NCI-H1105 treated with DMSO at 0.1 percent for 48 hours (cell line): Measurements from ENCODE around the gene SPTAN1.
"Not testable (repeated sequence)": the region's sequence is repeated elsewhere in the genome, so short reads cannot be mapped to it uniquely, and the experiment has no call there.

Source experiments
- DNase-seq: peaks from one replicate; lab custom pipeline; 2025; lab: John Stamatoyannopoulos, UW

The SPTAN1 gene

DNA sequence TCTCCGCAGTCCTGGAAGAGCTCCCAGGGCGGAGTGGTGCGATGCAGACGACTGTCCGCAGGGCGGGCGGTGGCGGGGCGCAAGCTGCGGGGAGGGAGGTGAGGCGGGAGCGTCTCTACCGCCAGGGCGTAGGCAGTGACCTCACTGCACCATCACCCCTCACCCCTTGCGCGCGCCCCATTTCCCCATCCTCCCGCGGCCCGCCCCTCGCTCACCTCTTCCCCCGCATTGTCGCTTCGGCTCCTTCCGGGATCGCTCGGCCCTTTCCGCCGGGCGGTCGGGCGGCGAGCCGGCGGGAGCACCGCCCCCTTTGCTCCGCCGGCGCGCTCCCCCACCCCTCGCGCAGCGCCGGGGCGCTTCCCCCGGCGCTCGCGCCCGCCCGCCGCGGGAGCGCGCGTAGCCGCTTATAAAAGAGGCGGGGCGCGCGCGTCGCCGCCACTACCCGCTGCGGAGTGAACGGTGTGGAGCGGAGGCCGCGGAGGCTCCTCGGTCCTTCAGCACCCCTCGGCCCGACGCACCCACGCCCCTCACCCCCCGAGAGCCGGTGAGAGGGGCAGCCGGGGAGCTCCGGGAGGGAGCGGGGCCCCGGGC is at the start of gene SPTAN1:
Gene SPTAN1 (plus strand): TSS at position 435 of the 591 bp plus-strand sequence. CDS start 14,154 bp downstream, outside the sequence.
- peak; percentile 84 for DNase-seq

DNA sequence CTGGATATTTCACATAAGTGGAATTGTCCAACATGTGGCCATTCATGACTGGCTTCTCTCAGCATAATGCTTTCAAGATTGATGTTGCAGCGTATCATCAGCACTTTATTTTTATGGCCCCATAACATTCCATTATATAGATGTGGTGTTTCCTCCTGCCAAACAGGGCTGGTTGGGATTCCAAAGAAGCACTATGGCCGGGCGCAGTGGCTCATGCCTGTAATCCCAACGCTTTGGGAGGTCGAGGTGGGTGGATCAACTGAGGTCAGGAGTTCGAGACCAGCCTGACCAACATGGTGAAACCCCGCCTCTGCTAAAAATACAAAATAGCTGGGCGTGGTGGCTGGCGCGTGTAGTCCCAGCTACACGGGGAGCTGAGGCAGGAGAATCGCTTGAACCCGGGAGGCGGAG is 49.0 kb upstream of the SPTAN1 start:
- not testable (repeated sequence) for DNase-seq

DNA sequence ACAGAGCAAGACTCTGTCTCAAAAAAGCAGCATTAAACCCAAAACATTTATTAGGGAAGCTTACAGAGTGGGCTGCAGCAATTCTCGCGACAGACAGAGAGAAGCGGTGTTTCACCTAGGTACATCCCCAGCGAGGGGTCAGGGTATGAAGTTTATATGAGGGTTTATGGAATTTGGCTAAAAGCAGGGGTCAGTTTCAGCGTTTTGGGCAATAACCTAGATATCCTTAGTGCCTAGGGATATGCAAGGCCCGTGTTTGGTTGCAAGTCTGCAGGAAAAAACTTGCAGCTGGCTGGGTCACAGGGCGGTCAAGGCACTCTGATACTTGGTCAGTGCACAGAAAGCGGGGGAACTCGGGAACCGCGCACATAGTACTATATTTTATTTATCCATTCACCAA is 48.5 kb upstream of the SPTAN1 start:
- DNase-seq: peak; percentile 25

DNA sequence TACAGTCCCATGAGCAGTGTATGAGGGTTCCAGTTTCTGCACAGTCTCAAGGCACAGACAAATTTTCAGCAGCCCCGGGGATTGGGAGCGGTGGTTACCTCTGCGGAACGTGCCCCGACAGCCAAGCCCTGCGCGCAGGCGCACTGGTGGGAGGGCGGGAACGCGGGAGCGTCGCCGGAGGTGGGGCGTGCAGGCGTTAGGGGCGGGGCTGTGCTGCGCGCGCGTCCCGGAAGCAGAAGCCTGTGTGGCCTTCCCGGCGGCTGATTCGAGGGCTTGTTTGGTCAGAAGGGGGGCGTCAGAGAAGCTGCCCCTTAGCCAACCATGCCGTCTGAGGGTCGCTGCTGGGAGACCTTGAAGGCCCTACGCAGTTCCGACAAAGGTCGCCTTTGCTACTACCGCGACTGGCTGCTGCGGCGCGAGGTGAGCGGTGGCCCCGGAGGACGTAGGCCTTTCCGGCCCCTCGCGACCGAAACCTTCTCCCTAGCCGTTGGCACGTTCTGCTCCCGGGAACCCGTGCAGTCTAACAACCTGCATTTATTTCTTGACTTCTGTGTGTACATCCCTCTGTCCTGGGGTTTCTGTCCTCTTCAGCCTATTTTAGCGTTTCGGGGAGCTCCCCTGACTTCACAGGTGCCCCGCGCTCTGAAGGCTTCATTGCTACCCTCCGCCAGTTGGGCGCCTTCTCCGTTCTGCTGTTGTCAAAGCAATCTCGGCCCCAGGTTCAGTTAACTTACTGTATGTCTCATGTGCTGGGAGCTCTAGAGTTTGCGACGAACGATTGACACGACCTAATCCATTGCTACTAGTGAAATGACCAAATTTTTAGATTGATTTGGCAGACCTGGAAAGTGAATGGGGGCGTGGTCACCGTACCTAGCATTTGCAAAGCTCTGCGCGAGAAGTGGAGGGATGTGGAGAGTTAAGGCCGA is 47.6 kb upstream of the SPTAN1 start, which contains the start of gene GLE1:
Gene GLE1 (plus strand): TSS at position 235 of the 929 bp plus-strand sequence. CDS start 87 bp downstream, at position 322.
- peak; percentile 89 for DNase-seq

DNA sequence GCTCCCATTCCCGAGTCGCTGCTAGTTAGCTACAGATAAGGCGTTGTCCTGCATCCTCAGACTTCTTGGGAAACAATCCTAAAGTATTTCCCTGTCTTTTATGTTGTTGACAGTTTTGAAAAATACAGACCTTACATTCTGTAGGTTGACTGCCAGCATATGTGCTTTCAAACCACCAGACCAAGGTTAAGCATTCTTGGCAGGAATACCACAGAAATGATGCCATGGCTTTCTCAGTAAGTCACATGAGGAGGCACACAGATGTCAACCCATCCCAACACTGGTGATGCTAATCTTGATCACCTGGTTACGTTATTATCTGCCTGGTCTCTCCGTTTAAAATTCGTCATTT is 47.0 kb upstream of the SPTAN1 start:
- no peak for DNase-seq

DNA sequence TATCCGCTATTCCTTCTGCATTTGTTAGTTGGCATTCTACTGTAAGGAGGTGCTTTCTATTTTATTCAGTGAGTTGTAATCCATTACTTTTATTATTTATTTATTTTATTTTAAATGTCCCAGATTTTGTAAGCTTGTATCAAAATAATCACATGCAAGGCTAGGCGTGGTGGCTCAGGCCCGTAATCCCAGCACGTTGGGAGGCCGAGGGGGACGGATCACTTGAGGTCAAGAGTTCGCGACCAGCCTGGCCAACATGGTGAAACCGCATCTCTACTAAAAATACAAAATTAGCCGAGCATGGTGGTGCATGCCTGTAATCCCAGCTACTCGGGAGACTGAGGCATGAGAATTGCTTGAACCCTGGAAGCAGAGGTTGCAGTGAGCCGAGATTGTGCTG is 46.5 kb upstream of the SPTAN1 start:
- DNase-seq: not testable (repeated sequence)

DNA sequence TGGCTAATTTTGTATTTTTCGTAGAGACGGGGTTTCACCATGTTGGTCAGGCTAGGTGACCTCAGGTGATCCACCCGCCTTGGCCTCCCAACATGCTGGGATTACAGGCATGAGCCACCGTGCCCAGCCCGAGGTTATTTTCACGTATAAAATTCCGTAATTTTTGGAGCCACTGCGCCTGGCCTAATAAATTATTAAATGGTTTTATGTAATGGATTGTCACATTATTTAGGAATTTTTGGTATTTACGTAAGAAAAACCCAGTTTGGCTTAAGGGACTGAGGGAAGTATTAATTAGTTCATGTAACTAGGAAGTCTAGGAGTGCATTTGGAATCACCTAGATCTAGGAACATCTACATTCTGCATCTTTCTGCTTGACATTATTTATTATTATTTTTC is 39.6 kb upstream of the SPTAN1 start:
- no peak for DNase-seq

DNA sequence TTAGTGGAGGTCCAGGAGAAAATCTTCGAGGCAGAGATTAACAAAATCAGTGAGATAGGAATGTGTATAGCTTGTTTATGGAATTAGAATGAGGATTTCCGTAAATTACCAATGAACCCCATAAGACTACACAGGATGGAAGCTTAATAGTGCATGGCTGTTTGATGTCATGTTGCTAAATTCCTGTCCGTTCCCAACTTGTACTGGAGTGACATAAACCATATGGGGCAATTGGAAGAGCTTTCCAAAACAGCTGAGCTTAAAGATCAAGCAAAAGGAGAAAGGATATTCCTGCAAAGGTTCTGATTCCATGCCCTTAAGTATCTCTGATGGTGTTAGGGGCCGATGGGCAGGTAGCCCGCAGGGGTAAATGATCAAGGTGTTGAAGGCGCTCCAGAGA is 30.4 kb upstream of the SPTAN1 start:
- no peak for DNase-seq

DNA sequence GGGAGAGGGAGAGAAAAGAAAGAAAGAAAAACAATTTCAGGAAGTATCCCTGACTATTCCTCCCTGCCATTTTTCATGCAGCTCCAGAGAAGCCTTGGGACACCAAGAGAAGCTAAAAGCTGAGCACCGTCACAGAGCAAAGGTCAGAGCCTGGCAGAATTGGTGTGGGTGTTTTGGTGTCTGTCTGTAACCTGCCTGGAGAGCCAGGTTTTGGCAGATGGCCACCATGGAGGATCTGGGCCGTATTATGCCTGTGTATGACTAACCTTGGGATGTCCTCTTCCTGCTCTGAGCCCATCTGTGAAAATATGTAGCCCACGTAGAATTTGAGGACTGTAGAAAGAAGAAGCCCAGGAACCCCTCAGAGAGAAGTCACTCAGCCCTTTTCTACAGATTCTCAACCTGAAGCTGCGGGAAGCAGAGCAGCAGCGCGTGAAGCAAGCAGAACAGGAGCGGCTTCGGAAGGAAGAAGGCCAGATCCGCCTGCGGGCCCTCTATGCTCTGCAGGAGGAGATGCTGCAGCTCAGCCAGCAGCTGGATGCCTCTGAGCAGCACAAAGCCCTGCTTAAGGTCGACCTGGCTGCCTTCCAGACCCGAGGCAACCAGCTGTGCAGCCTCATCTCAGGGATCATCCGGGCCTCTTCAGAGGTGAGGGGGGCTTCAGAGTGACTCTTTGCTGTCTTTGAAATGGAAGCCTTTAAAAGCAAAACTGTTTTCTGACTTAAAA is 29.0 kb upstream of the SPTAN1 start:
- peak; percentile 66 for DNase-seq

DNA sequence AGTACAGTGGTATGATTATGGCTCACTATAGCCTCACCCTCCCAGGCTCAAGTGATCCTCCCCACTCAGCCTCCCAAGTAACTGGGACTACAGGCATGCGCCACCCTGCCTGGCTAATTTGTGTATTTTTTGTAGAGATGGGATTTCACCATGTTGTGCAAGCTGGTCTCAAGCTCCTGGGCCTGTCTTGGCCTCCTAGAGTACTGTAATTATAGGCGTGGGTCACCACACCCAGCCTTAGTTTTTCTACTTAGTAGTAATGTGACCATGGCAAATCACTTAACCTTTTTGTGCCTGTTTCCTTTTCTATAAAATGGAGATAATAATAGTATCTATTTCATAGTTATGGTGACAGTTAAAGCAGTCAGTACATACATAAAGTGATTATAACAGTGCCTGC is 25.7 kb upstream of the SPTAN1 start:
- no peak for DNase-seq

DNA sequence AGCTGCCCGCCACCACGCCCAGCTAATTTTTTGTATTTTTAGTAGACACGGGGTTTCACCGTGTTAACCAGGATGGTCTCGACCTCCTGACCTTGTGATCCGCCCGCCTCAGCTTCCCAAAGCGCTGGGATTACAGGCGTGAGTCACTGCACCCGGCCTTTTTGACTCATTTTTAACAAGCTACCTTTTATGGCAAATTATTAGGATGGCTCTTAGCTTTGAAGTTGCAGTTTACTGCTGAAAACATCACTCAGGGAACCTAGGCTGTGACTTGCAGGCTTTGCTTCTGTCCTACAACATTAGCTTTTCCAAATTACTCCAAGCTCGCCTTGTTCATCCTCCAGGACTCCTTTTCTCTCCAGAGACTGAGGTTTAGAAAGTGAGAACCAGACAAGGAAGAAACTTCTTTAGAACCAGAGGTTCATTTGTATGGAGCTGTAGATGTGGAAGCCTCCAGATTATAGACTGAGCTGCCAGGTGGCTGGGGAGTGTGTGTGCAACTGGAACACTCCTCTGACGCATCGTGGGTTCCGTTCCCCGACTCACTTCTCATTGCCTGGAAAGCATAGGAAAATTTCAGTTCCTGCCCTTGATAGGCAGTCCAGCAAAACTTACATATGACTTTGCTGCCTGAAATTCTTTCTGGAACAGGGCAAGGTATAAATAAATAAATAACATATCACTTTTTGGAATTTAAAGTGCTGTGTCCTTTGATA is 23.8 kb upstream of the SPTAN1 start:
- DNase-seq: no peak

DNA sequence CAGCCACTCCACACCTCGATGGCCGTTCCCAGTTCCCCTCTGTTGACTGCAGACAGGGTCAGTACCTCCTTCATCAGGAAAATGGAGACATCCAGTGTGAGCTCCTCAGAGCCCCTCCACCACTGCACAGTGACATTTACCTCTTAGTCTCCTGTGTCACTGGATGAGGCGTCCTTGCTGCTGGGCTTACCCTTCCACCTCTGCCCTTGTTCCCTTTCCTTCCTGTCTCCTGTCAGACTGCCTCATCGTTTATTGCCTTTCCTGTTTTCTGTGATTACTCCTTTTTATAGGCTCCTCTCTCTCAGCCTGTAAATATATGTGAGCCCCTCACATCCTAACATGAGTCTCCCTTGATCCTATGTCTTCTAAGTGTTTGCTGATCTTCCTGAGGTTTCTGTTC is 23.2 kb upstream of the SPTAN1 start:
- no peak for DNase-seq

DNA sequence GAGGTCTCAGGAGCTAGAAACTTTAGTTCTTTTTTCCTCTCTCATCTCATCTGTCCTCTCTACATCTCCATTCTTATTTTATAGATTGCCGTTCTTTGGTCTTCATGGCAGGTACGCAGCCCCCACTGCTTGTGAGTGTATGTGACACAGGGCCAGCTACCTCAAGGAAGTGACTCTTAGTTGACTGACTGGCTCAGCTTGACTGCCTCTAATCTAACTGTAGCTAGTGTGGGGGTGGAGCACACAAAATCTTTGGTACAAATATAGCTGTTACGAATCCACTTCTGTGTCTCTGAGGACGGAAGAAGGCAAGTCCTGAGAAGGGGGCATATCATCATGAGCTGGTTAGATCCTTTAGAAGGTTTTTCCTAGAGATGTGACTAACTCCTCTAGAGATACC is 19.8 kb upstream of the SPTAN1 start:
- no peak for DNase-seq

DNA sequence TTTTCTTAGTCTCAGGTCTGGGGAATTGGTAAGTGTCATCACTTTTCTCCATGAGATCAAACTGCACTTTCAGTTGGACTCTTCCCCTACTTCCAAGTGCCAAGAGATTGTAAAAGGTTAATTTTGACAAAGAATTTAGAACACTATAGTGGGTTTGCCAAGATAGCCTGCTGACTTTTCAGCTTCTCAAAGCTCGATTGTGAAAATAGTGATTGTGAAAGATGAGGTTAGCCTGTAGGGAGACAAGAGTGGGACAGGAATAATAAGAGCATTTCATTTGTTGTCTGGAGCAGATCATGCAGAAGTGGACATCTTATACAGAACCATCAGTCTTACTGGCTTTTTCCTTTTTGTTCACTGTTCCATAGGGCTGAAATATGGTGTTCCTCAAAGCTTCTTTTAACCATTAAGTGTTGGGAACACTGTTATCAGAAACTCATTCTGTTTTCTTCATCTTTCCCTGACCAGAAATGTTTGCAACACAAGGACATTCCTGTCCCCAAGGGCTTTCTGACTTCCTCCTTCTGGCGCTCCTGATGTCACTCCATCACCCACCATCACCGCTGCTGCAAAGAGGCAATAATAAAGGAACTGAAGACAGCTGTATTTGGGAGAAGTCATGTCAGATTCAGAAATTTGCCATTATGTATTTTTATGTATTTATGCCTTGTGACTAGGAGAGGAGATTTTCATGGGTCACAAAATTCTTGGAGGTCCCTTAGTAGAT is 11.6 kb upstream of the SPTAN1 start:
- DNase-seq: no peak

DNA sequence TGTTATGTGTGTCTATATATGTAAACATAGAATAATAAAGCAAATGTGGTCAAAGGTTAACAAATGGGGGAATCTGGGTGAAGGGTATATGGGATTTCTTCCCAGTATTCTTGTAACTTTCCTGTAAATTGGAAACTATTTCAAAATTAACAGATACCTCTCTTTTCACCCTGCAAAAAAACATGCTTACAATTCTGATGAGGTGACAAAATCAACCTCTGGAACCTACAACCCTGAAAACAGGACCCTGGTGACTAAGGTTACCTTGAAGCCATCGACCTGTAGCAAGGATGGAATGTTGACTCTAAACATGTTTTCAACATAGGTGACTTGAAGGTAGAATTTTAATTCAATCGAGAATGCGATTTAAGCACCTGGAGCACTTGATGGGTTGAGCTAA is 5.9 kb upstream of the SPTAN1 start:
- DNase-seq: no peak

DNA sequence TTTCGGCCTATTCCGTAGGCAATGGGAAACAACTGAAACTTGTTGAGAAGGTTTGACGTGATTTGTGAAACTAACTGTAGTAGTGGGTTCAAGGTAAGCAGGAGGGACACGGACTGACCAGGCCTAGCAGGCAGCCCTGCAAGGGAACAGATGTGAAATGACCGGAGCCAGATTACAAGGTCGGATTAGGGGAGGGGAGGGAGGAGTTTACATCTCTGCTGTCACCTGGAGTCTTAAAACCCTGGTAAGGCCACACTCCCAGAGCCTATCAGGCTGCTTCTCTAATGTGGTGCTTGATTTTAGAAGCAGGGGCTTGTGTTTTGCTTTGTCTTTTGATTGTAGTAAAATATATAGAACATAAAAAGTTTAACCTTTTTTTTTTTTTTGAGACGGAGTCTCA is 3.5 kb upstream of the SPTAN1 start:
- DNase-seq: no peak

DNA sequence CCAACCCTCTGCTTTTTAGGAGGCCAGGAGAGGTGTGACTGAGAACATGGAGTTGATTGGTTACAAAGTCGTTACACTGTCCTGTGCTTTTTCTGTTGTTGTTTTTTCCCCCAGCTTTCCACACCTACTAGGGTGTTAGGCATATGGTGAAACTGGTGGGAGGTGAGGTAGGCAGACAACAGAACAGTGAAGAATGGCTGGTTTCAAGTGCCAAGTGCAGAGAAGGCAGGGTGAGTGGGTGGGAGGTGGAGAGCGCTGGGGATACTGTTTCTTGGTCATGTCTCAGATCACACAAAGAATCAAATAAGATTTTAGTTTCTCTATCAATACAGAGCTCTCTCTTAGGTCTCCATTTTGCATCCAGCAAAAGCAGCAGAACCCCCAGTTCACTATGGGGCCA is 2.2 kb upstream of the SPTAN1 start:
- DNase-seq: no peak

DNA sequence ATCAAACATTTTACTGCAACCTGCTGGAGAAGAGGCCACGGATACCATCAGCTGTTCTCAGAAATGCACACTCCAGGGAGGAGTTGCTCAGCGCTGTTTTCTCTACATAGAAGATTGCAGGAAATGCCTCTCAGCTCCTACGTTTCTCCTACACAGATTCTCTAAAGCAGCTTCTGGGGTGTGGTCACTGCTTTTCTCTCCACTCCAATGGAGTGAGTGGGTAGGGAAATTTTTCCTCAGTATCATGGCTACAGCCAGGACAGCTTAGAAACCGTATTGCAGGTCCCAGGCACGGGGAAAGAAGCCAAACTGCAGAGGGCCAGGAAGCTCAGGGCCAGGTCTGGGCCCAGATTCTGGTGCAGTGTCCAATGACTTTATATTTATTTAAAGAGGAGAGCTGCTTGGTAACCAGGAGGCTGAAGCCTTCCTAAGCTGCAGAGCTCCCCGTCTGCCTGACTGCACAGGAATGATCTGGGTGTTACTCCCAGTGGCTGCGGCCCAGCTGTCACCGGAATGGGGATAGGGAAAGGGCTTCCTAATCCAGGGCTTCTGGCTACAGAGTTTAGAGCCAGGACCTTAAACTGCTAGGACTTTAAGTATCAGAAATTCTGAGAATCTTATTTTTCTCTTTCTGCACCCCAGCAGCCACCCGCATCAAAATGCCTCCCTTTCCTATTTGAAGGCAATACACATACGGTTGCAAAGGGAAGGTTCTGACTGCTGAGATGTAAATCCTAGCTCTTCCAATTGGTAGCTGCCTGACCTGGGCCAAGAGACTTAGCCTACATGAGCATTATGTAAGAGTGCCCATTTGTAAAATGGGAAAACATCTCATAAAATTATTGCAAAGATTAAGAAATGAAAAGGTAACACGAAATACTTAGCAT is 1.4 kb upstream of the SPTAN1 start:
- no peak for DNase-seq

DNA sequence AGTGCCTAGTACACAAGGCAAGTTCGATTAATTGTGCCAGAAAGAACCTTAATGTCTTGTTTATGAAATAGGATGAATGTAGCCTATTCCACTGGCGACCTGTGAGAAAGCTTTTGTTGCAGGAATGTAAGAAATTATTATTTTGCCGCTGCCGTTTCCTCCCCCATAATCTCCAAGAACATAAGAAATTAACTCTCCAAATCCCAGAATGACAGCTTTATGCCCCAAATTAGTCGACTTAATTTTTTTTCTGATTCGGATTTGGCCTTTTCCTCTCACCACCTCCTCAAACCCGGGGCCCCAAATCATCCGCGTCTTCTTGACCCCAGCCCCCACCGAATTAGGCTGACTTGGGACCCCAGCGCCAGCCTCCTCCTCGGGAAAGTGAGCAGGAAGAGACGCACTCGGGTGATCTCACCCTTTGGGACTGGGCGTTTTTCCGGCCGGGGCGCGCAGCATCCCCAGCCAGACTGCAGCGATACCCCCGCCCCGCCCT is 682 bp upstream of the SPTAN1 start:
- DNase-seq: peak; percentile 30

DNA sequence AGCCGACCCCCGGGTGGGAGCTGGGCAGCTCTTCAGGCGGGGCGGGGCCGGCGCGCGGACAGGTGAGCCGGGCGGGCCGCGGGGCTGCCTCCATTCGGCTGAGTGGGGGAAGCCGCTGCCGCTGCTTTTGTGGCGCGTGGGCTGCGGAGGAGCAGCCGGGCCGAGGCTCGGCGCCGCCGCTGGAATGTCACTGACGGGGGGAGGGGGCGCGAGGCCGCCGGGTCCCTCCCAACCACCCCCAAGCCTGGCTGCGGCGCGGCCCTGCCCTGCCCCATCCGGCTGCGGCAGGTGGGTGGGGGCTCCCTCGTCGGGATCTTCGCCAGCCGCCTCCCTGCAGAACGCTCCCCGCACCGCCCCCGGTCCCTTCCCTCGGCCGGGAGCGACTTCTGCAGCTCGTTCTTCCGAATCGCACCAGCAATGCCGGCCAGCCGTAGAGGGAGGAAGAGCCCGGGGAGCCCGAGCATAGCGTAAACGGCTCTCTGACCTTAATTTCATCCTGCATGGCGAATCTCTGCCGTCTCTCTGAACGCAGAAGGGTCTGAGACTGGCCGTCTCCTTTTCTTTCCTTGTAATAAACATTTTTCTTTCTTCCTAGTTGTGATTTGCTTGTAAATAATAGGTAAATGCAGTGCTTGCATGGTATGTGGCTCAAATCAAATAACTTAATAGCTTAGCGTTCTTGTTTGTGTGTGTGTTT is 505 bp downstream of the SPTAN1 start:
- DNase-seq: peak; percentile 50
